HG03025 (cell line): ENCODE measurements around the gene CPNE4.

Source experiments
- ATAC-seq: cut with Tn5 transposase; IDR thresholded peaks from one replicate; pipeline ENCODE4 v1.9.1; 2021; ENCODE audit warnings: mild to moderate bottlenecking, moderate library complexity; ENCODE audit not compliant: unreplicated experiment, low FRiP score

The CPNE4 gene

GRCh38 chr3:131711114-131711768, 323.6 kb downstream of the CPNE4 start:
- ATAC-seq = no peak

- ATAC-seq = no peak
Measured at GRCh38 chr3:131708241-131708640, 326.6 kb downstream of the CPNE4 start.

DNA sequence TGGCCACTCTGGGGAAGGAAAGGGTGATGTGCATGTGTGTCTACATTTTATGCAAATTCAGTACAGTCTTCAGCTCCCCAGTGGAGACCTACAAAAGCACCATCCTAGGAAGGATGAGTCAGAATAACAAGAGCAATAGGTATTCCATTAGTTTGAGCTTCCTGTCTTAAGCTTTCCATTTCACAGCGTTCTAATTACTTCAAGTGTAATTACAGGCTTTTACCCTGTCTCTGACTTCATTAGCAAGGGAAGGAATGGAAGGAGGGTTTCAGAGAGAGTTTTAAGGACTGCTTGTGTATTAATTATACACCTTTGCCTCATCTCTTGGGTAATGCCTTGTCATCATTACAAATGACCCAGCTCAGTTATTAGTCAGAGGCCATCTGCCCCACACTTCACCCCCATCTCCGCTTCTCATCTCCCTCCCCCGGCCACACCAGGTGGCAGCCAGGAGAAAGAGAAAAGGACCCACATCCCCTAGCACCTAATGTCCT, 329.2 kb downstream of the CPNE4 start:
- peak; percentile 68 for ATAC-seq

DNA sequence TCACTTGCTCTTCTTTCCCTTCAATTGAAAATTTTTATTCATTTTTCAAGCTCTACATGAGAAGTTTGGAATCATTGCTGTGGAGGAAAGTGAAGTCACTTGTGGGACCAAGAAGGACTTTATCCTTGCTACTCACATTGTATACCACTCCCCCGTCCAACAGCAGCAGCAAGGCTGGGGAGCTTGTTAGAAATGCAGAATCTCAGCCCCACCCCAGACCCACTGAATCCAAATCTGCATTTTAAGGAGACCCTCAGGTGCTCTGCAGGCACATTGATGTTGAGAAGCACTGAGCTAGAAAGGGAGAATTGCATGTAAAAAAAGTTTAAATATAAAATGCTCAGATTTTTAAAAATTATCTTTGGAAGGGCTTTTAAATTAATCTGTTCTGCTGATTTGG, 329.7 kb downstream of the CPNE4 start:
- ATAC-seq = no peak

- ATAC-seq = no peak
Measured at GRCh38 chr3:131704098-131704497, 330.7 kb downstream of the CPNE4 start.

DNA sequence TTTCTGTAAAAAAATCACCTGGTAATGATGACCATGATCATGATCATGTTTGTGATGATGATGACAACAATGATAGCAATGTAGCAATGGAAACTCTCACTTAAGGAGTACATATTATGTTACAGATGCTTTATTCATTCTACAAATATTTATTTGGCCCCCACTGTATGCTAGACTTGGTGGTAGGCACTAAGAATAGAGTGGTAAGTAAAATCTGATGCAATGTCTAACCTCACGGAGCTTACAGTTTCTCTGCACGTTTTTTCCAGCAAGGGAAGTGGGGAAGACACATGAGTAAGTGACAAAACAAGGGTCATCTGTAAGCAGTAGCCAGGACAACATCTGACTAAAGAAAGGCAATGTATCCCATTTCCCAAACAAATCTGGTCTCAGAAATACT, 332.7 kb downstream of the CPNE4 start:
- no peak for ATAC-seq

DNA sequence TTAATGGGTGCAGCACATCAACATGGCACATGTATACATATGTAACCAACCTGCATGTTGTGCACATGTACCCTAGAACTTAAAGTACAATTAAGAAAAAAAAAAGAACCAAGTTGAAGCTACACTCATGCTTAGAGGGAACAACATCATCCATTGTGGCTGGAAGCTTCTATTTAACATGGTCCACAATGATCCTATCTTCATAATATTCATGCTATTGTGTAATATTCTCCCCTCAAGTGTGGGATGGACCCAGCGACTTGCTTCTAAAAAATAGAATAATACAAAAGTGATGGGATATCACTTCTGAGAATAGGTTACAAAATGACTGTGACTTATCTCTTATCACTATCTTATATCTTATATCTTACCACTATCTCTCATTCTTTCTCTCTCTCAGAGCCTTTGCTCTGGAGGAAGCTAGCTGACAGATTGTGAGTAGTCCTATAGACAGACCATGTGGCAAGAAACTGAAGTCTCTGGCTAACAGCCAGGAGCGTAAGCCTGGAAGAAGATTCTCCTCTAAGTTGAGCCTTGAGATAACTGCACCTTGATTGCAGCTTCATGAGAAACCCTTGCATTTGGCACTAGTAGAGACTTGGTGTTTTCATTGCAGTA, 333.6 kb downstream of the CPNE4 start:
- no peak for ATAC-seq

GRCh38 chr3:131699001-131699400, 335.8 kb downstream of the CPNE4 start:
- ATAC-seq = no peak

DNA sequence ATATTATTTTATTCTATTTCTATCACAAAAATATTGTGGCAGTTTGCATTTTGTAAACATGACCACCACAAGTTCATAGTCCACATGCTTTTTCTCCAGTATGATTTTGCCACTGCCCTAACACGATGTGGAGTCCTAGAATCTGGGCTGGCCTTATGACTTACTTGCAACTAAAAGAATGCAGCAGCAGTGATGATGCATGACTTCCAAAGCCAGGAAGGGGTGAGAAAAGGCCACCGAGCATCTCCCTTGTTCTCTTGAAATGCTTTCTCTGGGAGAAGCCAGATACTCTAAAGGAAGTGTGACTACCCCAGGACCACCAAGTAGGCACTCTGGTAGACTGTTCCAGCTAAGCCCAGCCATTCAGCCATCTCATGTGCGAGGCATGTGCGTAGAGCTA, 340.4 kb downstream of the CPNE4 start:
- no peak for ATAC-seq

- no peak for ATAC-seq
Measured at GRCh38 chr3:131692356-131692755, 342.5 kb downstream of the CPNE4 start.

- ATAC-seq = no peak
Measured at GRCh38 chr3:131690800-131691199, 344.0 kb downstream of the CPNE4 start.

GRCh38 chr3:131688370-131688769, 346.4 kb downstream of the CPNE4 start:
- no peak for ATAC-seq

- ATAC-seq = no peak
Measured at GRCh38 chr3:131669600-131669999, 365.2 kb downstream of the CPNE4 start.

GRCh38 chr3:131658771-131659170, 376.0 kb downstream of the CPNE4 start:
- ATAC-seq = no peak

- ATAC-seq = no peak
Measured at GRCh38 chr3:131658115-131658514, 376.7 kb downstream of the CPNE4 start.

DNA sequence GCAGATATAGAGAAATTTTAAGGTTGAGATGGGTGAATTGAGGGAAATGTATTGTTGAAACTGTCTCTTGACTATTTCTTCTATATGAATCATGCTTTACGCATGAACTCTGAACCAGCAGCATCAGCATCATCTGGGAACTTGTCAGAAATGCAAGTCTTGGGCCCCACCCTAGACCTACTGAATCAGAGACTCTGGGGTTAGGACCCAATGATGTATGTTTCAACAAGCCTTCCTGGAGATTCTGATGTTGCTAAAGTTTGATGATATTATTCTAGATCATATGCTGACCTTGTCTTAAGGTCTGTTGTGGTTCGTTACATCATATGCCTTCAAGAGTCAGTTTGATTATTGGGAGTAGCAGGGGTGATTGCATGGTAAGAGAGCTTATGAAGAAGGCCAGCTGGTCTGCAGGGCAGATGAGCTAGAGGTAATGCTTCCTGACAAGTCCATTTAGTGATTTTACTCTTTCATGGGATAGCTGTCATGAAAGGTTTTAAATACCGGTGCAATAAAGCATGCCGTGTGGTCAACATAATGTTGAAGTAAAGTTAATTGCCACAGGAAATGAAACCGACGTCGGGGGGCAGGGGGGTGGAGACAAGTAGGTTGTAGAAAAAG, 379.6 kb downstream of the CPNE4 start:
- no peak for ATAC-seq

- no peak for ATAC-seq
Measured at GRCh38 chr3:131645638-131646037, 389.2 kb downstream of the CPNE4 start.

DNA sequence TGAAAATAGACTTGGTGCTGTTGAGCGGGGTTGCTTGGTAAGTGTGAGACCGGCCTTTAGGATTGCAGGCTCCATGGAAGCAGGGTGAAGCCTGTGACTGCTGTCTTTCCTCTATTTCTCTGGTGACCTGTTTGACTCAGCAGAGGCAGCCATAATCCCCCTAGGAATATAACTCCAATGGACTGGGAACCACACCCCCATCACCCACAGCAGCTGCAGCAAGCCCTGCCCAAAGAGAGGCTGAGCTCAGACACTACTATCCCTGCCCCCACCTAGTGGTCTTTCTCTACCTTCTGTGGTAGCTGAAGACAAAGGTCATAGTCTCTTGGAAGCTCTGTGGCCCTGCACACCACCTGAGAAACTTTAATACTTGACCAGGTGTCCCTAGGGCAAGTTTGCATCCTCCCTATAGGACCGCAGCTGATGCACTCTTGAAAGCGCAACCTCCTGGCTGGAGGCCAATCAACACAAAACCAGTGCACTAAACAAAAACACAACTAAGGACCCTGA, 398.5 kb downstream of the CPNE4 start:
- ATAC-seq = no peak

DNA sequence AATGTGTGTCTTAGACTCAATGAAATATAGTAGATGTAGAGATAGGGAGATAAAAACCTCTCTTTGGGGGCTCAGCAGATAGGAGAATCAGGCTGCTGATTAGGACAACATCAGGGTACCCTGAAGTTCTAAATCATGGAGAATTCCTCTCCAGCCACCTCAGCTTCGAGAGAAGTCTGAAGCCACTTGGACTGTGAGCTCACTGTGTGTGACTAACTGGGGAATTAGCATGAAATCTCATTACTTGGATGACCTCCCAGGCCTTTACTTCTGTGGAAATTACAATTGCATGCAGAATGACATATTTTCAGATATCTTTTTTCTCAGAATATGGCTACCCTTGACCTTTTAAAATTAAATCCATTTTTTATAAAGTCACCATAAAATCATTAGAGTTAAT, 404.0 kb downstream of the CPNE4 start:
- no peak for ATAC-seq

- ATAC-seq = peak; percentile 97
Measured at GRCh38 chr3:131630097-131630496, 404.7 kb downstream of the CPNE4 start.

DNA sequence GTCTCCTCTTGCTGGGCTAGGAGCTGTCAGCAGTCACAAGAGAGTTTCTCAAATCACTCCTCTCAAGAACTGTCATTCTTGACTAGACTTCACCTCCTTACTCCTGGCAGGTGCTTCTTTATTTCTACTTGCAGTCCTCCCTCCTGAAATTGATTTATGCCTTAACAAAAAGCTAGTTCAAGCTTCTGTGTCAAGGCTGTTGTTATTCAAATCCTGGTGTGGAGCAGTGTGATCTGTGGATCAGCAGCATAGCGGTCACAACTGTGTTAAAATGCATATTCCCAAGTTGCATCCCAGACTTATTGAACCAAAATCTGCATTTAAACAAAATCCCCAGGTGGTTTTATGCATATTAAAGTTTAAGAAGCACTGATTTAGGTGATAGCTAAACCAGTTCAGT, 411.4 kb downstream of the CPNE4 start:
- no peak for ATAC-seq

- ATAC-seq = no peak
Measured at GRCh38 chr3:131622726-131623125, 412.1 kb downstream of the CPNE4 start.
